HG03039 (cell line): ENCODE data around the gene ZNF429.
"Not testable (repeated sequence)": the region's sequence is repeated elsewhere in the genome, so short reads cannot be mapped to it uniquely, and the experiment has no call there.

Source experiments
- ATAC-seq: cut with Tn5 transposase; IDR thresholded peaks from one replicate; pipeline ENCODE4 v1.9.1; 2021; ENCODE audit warnings: mild to moderate bottlenecking, moderate library complexity; ENCODE audit not compliant: unreplicated experiment

ZNF429 gene

GRCh38 chr19:21505459-21506451 is at the start of gene ZNF429:
Gene ZNF429, plus strand, starts transcription at chr19:21505602. Its CDS starts 170 bp downstream, at chr19:21505772.
- peak; percentile 100 for ATAC-seq

GRCh38 chr19:21460686-21461085 is 44.7 kb upstream of the ZNF429 start:
- no peak for ATAC-seq

- ATAC-seq: no peak
Observed at GRCh38 chr19:21462540-21462939, 42.9 kb upstream of the ZNF429 start.

DNA sequence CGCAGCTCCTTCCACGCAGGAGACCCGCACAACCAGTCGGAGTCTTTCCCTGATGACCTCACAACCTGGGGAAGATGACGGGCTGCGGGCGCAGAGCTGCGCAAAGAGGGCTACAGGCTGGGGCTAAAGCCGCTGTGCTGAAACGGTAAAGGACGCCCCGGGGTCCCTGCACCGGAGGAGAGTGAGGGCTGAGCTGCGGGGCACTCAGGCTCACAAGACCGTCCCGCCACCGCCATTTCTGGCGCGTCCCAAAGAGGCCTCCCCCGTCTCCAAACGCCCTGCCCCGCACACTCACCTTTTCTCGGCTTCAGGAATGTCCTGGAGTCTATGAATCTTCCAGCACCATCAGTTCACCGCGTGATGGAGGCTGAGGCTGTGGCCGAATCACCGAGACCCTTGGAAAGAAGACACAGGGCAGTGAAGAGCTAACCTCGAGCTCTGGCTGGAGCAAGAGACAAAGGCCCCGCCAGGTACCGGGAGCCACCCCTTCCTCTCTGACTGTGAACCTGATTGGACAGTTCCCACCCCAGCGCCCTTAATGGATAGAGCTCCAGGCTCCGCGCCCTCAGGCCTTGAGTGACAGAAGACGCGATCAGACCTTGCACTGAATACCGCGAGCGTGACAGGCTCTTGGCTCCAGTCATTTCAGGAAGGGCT is 41.8 kb upstream of the ZNF429 start:
- no peak for ATAC-seq

DNA sequence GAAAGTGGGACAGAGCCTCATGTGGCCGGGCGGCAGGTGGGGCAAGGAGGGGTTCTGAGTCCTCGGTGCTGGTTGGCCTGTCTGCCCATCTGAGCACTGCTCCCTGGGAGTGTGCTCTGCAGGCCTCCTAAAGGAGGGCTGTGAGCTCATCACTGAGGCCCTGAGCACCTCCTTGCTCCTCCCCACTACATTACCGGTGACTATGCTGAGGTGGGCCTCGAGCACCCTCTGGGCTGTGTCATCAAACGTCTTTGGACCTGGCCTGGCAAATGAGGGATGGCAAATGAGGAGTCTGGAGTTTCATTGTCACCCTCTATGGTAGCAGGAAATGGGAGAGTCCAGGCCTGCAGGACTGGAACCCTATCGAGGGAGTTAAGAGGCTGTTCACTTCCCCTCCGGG is 38.8 kb upstream of the ZNF429 start:
- ATAC-seq: no peak

DNA sequence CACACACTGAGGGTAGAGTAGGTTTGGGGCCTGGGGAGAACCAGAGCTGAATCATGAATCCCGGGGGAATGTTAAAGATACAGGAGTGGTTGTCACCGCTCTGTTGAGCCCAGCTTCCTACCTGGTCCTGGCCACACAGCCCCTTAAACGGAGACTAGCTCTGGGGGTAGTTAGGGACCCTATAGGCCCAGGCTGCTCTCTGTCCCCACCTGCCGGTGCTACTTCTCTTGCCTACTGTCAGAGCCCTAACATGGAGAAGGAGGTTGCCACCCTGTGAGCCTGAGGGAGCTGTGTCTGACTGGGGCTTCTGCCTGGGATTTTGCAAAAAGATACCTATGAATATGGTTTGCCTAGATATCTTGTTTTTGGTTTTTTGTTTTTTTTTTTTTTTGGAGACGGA is 36.6 kb upstream of the ZNF429 start:
- ATAC-seq: no peak

DNA sequence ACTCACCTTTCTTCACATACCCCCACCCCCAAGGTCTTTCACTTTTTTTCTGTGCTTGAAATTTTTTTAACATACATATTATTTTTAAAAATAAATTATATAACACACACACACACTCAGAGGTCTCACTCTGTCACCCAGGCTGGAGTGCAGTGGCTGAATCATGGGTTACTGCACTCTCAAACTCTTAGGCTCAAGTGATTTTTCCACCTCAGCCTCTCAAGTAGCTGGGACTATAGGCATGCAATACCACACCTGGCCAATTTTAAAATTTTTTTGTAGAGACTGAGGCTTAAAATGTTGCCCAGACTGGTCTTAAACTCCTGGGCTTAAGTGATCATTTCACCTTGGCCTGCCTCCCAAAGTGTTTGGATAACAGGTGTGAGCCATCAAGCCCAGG is 32.9 kb upstream of the ZNF429 start:
- no peak for ATAC-seq

DNA sequence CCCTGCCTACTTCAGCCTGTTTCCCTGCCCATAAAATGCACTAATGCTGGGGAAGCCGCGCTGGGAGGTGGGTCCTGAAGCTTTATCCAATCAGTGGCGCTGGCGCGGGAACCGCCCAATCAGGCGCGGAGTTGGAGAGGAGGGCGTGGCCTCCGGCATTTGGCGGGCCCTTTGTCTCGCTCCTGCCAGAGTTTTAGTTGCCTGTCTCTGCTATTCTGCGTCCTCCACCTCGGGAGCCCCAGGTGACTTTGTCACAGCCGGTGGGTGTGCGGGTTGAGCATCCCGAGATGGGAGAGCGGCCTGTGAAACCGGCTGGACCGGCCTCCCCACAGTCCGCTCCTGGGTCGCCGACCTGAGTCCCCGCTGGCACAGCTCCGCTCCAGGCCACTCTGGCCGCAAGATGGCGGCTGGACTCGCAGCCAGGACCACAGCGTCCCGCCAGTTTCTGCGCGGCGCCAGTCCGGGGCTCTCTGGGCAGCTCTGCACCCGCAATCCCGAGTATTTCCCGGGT is 30.7 kb upstream of the ZNF429 start:
- ATAC-seq: no peak

- not testable (repeated sequence) for ATAC-seq
Observed at GRCh38 chr19:21482361-21482760, 23.0 kb upstream of the ZNF429 start.

GRCh38 chr19:21482863-21483276 is 22.5 kb upstream of the ZNF429 start:
- ATAC-seq: no peak

DNA sequence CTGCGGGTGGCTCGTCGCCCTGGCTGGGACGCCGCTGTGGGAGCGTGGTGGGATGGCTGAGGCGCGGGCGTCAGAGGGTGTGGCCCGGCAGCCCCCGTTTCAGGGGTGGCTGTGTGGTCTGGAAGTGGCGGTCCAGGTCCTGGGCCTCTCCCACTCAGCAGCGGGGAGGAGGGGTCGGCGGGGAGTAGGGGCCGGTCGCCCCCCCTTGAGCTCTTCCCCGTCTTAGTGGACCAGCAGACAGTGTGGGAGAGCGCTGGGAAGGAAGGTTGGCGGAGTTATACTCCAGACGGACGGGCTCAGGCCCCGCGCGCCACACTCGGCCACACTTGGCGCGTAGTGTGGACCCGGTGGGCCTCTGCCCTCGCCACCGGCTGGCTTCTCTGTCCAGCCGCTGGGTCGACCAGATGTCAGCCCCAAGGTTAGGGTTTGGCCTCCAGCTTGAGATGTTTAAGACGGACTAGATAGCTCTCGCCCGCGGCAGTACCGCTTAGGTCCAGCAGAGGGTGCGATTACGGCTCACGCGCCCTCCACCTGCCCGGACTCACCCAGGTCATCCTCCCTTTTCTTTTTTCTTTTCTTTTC is 21.7 kb upstream of the ZNF429 start:
- ATAC-seq: no peak

- ATAC-seq: no peak
Observed at GRCh38 chr19:21484631-21485030, 20.8 kb upstream of the ZNF429 start.

DNA sequence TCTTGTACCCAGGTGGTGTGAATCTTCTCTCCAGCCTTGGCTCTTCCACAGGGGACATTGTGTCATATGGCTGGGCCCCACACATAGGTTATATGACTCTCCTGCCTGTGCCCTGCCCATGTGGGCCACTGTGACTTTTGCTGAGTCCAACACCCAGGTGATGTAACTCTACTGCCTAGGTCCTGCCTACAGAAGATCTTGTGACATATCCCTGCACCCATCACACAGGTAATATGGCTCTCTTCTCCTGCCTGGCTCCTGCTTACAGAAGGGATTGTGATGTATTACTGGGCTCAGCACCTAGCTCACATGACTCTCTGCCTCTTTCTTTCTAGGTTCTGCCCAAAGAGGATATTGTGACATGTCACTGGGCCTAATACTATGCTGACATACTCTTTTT is 19.5 kb upstream of the ZNF429 start:
- no peak for ATAC-seq

DNA sequence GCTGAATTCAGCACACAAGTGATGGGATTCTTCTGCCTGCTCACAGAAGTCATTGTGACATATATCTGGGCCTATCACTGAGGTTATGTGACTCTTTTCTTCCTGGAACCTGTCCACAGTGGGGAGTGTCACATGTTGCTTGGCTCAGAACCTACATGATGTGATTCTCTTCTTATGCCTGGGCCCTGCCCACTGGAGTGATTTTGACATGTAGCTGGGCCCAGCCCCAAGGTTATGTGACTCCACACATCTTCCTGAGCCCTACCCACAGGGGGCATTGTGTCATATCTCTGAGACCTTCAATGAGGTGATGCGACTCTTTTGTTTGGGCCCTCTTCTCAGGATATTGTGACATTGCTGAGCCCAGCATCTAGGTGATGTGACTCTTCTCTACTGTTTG is 17.4 kb upstream of the ZNF429 start:
- no peak for ATAC-seq

DNA sequence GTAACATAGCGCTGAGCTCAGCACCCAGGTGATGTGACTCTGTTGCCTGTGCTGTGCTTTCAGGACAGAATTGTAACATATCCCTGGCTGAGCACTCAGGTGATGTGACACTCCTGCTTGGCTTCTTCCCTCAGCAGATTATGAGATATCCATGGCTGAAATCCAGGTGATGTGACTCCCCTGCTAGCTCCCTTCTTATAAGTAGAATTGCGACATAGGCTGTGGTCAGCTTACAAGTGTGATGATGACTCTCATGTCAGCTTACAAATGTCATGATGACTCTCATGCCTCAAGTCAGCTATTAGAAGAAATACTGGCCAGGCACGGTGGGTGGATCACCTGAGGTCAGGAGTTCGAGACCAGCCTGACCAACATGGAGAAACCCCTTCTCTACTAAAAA is 14.3 kb upstream of the ZNF429 start:
- ATAC-seq: no peak

DNA sequence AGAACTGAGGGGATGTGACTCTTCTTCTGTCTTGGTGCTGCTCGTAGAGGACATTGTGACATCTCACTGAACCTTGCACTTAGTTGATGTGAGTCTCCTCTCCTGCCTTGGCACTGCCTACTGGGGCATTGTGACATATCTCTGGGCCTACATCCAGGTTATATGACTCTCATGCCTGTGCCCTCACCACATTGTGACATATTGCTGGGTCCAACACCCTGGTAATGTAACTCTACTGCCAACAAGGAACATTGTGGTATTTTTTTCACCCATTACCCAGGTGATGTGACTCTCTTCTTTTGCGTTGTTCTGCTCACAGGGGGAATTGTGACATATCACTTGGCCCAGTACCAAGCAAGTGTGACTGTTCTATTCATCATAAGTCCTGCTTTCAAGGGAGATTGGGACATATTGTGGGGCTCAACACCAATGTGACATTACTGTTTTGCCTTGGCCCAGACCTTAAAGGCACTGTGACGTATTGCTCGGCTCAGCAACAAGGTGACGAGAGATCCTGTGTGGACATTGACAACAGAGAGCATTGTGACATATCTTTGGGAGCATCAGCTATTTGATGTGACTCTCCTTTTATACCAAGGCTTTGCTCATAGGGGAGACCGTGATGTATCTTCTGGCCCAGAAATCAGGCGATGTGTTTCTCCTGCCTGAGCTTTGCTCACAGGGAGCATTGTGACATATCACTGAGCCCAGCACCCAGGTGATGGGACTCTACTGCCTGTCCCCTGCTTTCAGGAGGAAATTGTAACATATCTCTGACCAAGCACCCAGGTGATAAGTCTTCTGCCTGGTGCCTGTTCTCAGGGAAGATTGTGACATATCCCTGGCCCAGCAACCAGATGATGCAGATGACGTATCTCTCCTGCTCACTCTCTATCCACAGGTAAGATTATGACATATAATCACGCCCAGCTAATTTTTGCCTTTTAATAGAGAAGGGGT is 12.2 kb upstream of the ZNF429 start:
- no peak for ATAC-seq

GRCh38 chr19:21496876-21497275 is 8.5 kb upstream of the ZNF429 start:
- no peak for ATAC-seq

DNA sequence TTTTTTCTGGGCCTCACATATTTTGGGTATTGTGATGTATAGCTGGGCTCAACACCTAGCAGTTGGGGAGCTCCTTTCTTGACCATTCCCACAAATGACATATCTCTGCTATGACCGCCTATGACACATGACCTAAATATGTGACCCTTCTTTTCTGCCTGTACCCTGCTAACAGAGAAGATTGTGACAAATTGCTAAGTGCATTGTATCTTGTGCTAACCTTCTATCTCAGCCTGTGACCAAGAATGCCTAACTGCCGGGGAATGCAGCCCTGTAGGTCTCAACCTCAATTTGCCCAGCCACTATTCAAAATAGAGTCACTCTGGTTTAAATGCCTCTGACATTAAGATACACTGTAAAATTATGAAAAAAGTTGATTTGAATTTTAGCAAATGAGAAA is 6.8 kb upstream of the ZNF429 start:
- ATAC-seq: no peak

DNA sequence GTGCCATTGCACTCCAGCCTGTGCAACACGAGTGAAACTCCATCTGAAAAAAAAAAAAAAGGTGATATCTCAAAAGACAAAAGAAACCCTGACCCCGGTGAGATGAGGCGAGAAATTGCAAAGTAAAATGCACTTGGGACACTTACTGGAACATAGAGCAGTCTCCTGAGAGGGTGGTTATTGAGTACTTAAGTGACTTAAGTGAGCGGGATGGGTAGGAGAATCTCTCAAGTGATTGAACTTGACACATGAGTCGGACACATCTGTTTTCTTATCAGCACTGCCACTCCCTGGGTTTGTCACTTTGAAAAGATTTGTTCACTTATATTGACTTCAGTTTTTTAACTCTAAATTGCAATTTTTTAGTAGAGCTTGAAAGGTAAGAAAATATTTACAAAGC is 2.8 kb downstream of the ZNF429 start:
- ATAC-seq: no peak

DNA sequence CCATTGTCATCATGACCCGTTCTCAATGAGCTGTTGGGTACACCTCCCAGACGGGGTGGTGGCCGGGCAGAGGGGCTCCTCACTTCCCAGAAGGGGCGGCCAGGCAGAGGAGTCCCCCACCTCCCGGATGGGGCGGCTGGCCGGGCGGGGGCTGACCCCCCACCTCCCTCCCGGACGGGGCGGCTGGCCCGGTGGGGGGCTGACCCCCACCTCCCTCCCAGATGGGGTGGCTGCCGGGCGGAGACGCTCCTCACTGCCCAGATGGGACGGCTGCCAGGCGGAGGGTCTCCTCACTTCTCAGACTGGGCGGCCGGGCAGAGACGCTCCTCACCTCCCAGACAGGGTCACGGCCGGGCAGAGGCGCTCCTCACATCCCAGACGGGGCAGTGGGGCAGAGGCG is 5.7 kb downstream of the ZNF429 start:
- not testable (repeated sequence) for ATAC-seq
